ENCODE measurements around the gene FUT2.
"Not testable (repeated sequence)": the region's sequence is repeated elsewhere in the genome, so short reads cannot be mapped to it uniquely, and the experiment has no call there.

Gene FUT2

DNA sequence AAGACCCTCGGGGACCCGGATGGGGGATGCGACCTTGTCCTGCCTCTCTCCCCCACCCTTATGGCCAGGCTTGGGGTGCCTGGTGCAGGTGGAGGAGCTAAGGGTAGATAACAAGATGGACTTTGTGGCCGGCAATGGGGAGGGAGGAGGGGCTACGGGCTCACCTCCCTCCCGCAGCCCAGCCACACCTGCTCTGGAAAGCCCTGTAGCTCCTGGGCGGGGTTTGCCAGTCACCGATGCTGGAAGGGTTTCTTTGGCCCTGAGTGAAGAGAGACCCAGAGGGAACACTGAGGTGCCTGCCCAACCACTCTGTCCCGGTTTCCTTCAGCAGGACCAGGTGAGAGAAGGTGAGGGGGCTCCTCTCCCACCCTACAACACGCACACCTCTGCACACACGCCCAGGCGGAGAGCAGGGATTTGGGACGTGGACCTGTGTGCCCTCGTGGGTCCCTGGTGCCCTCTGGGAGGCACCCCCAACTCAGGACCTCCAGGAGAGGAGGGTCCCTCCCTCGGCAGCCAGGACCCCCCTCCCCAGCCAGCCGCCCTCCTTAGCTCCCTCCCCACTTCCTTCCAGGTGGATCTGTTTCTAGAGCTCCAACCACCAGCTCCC is at the start of gene FUT2:
TSS of gene FUT2 (plus strand) at position 229 of the 610 bp plus-strand sequence. CDS start 6,986 bp downstream, outside the sequence.
- no peak for DNase-seq

DNA sequence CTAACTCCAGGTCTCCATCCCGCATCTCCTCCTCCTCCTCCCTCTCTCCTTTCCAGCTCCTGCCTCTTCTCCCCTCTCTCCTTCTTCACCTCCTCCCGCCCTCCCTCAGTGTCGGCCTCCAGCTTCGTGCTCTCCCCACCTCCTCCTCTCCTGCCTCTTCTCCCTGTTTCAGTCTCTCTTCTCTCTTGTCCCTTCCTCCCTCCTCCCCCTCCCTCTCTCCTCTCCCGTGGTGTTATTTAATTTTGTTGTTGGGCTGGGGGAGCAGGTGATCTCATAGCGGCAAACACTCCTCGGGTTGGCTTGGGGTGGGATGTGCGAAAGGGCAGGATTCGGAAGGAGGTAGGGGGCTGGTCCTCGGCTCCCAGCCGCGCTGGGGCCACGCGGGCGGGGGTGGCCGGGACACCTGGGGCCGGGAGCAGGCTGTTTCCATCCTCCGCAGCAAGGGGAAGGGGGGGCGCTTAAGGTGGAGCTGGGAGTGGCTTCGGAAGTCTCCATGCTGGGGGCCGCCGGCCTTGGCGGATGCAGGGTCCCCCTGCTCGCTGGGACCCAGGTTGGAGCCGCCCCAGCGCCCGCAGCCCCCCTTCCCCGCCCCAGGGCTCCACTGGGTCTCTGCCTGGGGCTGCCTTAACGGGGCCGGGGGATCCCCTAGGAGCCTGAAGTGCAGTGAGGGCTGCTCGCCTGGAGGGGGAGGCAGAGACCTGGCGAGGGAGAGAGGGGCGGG is 49.6 kb upstream of the FUT2 start, which contains the start of gene CA11:
TSS of gene CA11 (minus strand) at position 187 of the 721 bp plus-strand sequence. CDS start 555 bp downstream, outside the sequence.
- DNase-seq, result peak; percentile 82

DNA sequence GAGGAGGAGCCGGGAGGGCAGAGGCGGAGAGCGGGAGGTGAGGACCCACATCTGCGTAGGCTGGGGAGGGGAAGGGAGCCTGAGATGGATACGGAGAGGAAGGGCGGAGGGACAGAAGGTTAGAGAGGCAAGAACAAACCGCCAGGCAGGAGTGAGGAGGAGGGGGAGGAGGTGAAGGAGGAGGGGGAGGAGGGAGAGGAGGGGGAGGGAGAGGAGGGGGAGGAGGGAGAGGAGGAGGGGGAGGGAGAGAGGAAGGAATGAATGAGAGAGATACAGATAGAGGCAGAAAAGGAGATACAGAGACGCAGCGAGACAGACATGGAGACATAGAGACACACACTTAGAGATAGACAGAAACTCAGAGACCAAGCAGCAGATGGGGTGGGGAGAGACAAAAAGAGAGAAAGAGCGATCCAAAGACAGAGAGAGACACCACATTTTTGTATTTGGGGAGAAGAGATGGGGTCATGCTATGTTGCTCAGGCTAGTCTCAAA is 49.0 kb upstream of the FUT2 start:
- DNase-seq, result no peak

DNA sequence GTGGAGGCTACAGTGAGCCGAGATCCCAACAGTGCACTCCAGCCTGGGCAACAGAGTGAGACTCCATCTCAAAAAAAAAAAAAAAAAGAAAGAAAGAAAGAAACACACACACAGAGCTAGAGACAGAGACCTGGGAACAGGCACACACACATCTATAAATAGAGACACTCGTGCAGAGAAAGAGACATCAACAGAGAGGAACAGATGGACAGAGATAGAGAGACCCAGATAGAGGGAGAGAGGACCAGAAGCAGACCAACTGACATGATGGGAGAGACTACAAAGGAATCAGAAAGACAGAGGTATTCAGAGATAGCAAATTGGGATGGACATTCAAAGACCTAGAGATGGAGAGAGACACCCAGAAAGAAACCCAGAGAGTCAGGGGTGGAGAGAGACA is 47.6 kb upstream of the FUT2 start:
- no peak for DNase-seq

DNA sequence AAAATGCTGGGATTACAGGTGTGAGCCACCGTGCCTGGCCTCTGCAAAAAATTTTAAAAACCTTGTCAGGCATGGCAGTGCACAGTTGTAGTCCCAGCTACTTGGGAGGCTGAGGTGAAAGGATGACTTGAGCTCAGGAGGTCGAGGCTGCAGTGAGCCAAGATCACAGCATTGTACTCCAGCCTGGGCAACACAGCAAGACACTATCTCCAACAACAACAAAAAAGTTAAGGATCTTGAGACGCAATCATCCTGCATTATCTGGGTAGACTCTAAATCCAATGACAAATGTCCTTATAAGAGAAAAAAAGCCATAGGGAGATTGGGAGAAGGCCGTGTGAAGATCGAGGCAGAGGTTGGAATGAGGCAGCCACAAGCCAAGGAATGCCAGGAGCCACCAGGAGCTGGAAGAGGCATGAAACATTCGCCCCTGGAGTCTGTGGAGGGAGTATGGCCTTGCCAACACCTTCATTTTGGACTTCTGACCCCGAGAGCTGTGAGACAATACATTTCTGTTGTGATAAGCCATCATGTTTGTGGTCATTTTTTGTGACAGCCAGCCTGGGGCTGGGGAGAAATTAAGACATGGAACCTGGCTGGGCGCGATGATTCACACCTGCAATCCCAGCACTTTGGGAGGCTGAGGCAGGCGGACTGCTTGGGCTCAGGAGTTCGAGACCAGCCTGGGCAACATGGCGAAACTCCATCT is 44.6 kb upstream of the FUT2 start:
- no peak for DNase-seq

DNA sequence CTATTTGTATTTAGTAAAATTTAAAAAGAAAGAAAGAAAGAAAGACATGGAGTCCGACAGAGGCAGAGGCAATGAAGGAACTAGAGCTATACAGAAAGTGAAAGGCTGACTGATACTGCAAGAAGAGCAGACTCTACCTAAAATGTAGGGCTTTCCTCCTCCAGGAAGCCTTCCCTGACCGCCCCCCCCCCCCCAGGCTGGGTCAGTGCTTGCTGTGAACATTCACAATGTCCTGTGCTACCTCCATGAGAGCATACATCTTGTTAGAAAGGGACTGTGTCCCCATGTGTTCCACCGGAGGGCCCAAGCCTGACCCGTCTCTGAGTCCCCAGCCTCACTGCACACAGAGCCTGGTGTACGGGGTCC is 44.1 kb upstream of the FUT2 start:
- no peak for DNase-seq

DNA sequence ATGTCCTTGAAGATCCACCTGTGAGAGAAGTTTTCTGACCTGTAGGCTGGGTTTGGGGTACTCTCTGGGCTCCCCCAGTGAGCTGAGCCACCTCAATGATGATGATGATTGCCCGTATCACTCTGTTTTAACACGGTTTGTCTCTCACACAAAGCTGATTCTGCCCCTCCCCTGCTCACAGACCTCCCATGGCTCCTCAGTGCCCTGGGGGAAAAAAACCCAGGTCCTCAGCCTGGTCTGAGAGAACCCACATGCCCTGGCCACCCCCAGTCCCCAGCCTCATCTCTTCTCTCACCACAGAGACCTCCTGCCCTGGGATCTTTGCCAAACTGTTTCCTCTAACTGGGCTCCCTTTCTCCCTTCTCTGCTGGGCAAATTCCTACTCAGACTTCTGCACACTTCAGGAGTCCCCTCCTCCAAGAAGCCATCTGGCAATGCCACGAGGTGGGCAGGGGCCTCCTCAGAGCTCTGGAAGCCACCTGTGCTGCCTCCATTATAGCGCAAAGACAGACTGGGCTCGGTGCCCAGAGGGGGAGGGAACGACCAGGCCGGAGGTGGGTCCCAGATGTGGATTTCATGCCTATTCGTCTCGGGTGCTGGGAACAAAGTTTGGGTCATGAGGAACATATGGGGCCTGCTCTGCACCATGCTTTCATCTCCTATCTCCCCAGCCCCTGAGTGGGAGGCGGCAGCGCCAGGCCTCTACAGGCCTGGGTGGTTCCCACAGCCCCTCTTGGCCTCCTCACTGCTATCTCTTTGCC is 41.3 kb upstream of the FUT2 start:
- DNase-seq, result no peak

DNA sequence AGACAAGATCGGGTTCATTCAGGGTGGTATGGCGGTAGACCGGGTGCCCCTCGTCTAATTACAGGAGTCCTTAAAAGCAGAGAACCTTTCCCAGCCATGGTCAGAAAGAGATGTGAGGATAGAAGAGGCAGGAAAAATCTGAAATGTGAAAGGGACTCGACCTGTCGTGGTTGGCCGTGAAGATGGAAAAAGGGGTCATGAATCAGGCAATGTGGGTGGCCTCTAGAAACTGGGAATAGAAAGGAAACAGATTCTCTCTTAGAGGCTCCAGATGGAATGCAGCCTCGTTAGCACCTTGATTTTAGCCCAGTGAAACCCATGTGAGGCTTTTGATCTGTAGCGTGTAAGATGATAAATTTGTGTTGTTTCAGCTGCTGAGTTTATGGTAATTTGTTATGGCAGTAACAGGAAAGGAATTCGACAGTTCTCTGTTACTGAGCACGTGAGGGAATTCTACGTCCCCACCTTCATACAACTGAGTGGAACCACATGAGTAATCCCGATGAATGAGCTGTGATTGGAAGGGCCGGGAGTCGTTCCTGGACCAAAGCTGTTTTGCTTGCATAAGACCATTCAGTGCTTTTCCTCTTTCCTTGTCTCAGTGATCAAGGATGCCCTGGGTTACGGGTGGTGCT is 38.8 kb upstream of the FUT2 start:
- DNase-seq, result no peak

DNA sequence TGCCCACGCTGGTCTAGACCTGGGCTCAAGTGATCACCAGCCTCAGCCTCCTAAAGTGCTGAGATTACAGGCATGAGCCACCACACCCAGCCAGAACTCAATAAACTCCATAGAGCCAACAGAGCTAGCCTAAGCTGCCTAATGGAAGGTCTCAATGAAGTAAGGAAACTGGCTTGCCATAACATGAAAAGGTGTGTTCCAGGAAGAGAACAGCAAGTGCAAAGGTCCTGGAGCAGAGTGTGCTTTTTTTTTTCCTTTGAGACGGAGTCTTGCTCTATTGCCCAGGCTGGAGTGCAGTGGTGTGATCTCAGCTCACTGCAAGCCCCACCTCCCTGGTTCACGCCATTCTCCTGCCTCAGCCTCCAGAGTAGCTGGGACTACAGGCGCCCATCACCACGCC is 37.9 kb upstream of the FUT2 start:
- not testable (repeated sequence) for DNase-seq

DNA sequence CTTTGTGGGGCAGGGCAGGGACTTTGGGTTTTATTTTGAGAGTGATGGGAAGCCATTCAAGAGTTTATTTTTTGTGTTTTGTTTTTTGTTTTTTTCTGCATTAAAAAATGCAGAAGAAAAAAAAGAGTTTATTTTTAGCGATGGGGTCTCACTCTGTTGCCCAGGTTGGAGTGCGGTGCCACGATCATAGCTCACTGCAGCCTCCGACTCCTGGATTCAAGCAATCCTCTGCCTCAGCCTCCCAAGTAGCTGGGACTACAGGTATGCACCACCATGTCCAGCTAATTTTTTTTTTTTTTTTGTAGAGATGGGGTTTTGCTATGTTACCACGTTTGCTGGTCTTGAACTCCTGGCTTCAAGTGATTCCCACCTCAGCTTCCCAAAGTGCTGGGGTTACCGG is 37.3 kb upstream of the FUT2 start:
- DNase-seq, result no peak

DNA sequence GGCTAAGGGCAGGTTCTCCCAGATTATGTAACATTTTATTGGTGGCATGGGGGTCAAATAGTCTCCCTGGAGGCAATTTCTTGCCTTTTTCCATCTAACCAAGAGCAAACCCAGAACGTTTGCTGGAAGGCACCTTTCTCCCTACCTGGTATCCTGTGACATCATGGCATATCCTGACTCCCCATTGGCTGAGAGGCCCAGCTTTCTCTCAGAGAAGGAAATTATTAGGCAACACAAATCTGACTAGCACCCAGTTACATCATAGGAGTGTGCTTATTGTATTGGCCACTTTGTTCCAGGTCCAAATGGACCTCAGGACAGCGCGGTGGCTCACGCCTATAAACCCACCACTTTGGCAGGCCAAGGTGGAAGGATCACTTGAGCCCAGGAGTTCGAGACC is 36.0 kb upstream of the FUT2 start:
- no peak for DNase-seq

DNA sequence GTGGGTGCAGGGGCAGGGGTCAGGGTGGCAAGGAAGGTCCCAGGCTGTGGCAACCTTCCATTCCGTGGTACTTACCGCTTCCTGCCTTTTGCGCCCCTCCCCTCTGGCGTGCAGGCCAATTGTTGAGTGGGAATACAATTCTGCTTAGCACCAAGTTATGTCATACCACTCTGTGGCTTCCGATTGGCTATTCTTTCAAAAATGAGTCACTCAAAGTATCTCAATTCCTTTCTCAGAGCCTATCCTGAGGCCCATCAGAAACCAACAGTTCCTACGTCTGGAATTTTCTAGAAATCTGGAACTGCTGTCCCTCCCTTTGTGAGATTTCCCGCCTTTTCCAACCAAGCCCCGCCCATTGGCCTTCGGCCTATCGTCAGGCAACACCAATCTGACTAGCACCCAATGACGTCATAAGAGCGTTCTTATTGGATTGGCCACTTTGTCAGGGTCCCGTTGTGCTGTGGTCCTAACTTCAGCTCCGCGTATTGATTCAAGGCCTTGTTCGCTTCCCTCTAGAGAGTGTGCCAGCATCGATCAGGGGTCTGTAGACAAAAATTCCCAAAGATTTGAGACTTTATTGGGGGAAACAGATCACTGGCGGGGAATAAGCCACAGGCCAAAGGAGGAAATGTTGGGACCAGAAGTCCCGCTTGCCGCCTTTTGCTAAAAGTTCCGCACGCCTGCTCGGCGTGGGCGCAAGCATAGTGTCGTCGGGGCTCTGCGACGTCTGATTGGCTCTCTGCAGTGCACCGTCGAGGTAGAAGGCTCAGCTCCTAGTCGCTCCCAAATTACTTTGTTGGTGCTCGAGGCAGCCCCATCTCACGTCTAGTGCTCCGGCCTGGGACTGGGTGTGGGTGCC is 34.7 kb upstream of the FUT2 start:
- DNase-seq, result peak; percentile 90

DNA sequence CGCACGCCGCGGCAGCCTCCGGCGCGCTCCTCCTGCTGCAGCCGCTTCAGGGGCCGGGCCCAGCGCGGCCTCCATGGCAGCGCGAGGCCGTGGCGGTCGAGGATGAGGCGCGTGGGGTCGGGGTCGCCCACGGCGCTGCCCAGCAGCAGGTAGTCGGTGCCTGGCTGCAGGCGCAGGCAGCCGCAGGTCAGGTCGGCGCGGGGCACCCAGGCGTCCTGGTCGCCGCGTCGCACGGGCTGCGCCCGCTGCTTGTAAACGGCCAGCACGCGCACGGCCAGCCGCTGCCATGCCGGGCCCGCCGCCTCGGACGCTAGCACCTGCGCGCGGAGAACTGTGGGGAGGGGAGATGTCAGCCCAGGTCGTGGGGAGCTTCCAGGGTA is 34.1 kb upstream of the FUT2 start:
- no peak for DNase-seq

DNA sequence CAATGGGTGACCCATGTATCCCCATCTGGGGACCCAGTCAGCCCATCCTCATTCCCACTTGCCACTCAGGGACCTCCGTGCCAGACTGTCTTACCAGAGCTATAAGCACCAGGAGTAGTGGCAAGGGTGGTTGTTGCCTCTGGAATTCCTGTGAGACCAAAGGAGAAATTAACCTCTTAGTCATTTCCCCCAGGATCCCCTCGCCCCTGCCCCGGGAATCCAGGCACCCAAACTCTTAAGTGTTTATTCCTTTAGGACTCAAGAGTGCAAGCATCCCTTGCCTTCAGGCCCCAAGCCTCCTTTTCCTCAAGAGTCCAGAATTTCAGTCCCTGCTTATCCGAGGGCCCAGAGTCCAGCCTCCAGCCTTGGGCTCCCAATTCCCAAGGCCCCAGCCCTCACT is 32.1 kb upstream of the FUT2 start:
- no peak for DNase-seq

DNA sequence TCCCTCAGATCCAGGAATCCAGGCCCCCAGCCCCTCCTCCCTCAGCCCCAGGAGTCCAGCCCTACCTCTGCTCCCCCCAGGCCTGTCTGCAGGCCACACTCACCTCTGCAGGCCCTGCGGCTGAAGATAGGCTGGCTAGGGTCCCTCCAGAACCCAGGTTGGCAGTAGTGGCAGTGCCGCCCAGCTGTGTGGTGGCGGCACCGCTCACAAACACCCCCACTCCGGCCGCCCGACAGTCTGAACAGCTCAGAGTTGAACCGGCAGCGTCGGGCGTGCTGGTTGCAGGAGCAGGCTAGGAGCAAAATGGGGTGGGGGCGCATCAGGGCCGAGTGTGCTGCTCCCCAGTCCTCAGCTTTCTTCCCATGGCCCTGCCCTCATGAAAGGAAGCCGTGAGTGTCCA is 31.3 kb upstream of the FUT2 start:
- no peak for DNase-seq

DNA sequence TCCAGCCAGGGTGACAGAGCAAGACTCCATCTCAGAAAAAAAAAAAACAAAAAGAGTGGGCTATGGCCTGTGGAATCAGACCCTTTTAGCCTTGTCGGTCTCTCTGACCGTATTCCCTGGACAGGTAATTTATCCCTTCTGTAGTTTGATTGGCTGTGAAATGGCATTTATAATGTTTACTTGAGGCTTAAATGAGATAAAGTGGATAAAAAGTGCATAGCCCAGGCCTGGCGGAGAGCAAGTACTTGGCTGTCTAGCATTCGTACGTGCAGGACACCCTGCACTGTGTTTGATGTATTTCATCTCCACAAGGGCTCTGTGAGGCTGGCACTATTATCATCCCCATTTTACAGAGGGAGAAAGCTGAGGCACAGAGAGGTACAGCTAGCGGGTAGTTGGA is 30.0 kb upstream of the FUT2 start:
- no peak for DNase-seq

DNA sequence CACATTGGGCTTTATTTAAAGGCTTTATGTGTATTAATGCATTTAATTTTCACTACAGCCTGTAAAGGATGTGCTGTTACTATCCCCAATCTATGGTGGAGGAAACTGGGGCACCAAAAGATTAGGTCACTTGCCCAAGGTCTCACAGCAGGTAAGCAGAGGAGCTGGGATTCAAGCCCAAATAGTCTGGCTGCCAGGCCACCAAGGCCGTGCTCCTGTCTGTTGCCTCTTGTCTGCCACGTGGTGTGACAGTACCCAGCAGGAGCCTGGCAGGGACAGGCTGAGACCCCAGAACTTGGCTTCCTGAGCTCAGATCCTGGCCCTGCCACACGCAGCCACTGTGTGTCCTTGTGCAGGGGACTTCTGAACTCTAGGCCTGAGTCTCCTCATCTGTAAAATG is 27.4 kb upstream of the FUT2 start:
- DNase-seq, result no peak

DNA sequence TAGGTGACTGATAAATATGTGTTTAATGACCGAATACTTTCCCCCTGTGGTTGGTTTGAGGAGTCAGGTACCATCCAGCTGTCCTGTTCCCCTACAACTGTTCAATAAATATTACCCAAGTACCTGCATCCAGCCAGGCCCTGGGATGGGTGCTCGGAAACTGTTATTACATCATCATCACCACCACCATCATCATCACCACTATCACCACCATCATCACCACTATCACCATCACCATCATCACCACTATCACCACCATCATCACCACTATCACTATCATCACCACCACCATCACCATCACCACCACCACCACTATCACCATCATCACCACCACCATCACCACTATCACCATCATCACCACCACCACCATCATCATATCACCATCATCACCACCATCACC is 27.0 kb upstream of the FUT2 start:
- DNase-seq, result no peak

DNA sequence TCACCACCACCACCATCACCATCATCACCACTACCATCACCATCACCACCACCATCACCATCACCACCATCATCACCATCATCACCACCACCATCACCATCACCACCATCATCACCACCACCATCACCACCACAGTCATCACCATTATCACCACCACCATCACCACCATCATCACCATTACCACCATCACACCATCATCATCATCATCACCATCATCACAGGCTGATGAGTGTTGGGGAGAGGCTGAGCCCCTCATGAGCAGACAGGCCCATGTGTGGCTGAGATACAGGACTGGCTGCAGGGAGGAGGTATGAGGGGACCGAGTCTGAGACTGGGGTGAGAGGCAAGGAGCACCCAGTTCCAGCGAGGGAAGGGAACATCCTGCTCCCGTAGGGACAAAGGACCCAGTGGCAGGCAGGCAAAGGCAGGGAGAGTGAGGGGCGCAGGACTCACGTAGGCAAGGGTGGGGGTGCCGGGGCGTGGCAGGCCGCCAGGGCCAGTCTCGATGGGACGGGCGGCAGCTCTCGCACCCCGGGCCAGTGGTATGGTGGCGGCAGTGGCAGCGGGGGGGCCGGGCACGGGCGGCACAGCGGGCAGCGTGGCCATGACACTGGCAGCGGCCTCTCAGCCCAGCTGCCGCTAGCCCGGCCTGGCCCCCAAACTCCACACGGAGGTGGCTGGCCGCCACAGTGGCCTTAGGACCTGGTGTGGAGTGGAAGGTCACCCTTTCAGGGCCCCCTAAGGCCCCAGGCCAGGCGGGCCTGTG is 25.7 kb upstream of the FUT2 start:
- no peak for DNase-seq

DNA sequence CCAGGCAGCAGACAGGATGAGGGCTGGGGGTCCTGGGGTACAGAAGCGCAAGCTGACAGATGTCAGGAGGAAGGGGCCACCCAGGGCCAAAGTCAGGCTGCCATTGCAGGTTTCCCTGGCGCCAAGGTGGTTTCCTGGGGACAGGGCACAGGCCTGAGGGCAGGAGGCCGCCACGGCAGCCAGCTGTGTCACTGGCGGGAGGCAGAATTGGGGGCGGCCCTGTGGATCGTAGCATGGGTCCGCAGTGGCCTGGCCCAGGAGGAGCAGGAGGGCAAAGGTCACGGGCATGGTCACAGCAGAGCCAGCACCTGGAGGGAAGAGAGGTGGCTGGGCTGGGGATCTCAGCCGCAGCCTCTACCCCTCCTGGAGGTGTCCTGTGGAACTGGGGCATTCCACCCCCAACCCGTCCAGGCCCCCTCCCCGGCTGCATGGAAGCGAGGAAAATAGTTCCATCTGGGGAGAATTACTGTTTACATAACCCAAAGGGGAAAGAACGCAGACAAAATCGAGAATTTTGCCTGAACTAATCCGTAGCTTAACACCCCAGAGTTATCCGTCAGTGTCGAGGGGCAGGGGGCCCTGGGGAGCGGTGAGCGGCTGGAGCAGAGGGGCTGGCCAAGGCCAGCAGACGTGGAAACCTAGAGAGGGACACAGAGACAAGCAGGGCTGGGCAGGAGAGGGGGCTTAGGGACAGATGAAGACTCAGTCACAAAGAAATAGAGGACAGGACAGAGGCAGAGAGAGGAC is 24.9 kb upstream of the FUT2 start:
- DNase-seq, result no peak

All from GDM1 (cell line).